Endothelial cell of umbilical vein (primary cell): ENCODE data around the gene RBM3. TPM values are rescaled to one million over a fixed set of nuclear protein-coding genes. Genes with fewer than 3 reads are reported as not detected.

Source experiments
- BruUV-seq: library from RNA; stranded (reverse); fragments of 400-500 nt; replicated peaks from 2 replicates; lab custom pipeline; 2021; lab: Mats Ljungman, UMichigan
- CTCF ChIA-PET: fragments of 300-600, 350-600 bp; sonication (Branson Sonifier 250); formaldehyde crosslinking; loops from one replicate; lab custom pipeline; 2021; ENCODE audit warnings: antibody characterized with exemption, inconsistent platforms; lab: Charles Lee
- POLR2A ChIA-PET: fragments of 300-600, 350-600 bp; sonication (Branson Sonifier 250); formaldehyde crosslinking; loops from one replicate; lab custom pipeline; 2021; ENCODE audit warnings: antibody characterized with exemption, inconsistent platforms; lab: Charles Lee
- DNase-seq: peaks from one replicate; pipeline ENCODE4 v3.0.0-alpha.2; 2011; ENCODE audit warnings: low read depth, low spot score
- FAIRE-seq: peaks from 2 replicates; lab custom pipeline; 2011; peaks lifted over from hg19 to GRCh38; lab: Jason Lieb, UNC
- H2AFZ ChIP-seq: 2 replicates; pipeline ENCODE4 v1.6.0; 2012; ENCODE audit warnings: low read depth, low read length, control low read depth, inconsistent platforms
- H3K27ac ChIP-seq: 2 replicates; pipeline ENCODE4 v1.5.1; 2011; ENCODE audit warnings: low read depth, mild to moderate bottlenecking, control low read depth, low read length, moderate library complexity; ENCODE audit not compliant: insufficient read depth
- H3K27me3 ChIP-seq, 2 experiments: 2 replicates each; pipeline versions ENCODE4 v1.6.0 to v1.6.1; 2011; ENCODE audit warnings: low read length in 2 of 2, mixed read lengths in 1 of 2; ENCODE audit not compliant: control insufficient read depth in 2 of 2, insufficient read depth in 2 of 2
- H3K36me3 ChIP-seq, 2 experiments: 2 replicates in 1 of 2; 3 replicates in 1 of 2; pipeline ENCODE4 v1.5.1; 2011; ENCODE audit warnings: low read length in 2 of 2, mild to moderate bottlenecking in 1 of 2, moderate library complexity in 1 of 2; ENCODE audit not compliant: control insufficient read depth in 2 of 2, insufficient read depth in 2 of 2; ENCODE audit errors: extremely low read depth in 1 of 2
- H3K4me1 ChIP-seq: 3 replicates; pipeline ENCODE4 v1.5.1; 2011; ENCODE audit warnings: mild to moderate bottlenecking, low read length; ENCODE audit not compliant: control insufficient read depth, insufficient read depth; ENCODE audit errors: extremely low read depth
- H3K4me2 ChIP-seq: 2 replicates; pipeline ENCODE4 v1.6.1; 2011; ENCODE audit warnings: low read length, control low read depth, mixed read lengths; ENCODE audit not compliant: insufficient read depth
- H3K4me3 ChIP-seq, 3 experiments: fragments of 200-600 bp in 1 of 3; sonication (generic), shearing (Covaris generic) in 1 of 3; replicated peaks in 1 of 3; 2 replicates each; pipeline ENCODE4 v1.5.1; 2011 to 2016; ENCODE audit warnings: control low read depth in 3 of 3, low read length in 3 of 3, mild to moderate bottlenecking in 2 of 3, inconsistent platforms in 1 of 3, low read depth in 1 of 3, moderate library complexity in 1 of 3; ENCODE audit not compliant: insufficient read depth in 1 of 3
- H3K79me2 ChIP-seq: 2 replicates; pipeline ENCODE4 v1.6.0; 2012; ENCODE audit warnings: low read length, inconsistent platforms; ENCODE audit not compliant: control insufficient read depth, insufficient read depth
- H3K9ac ChIP-seq: replicated peaks from 2 replicates; pipeline ENCODE3; 2011; ENCODE audit warnings: low read length, control low read depth; ENCODE audit not compliant: insufficient read depth; ENCODE audit errors: extremely low read depth
- H3K9me1 ChIP-seq: replicated peaks from 3 replicates; pipeline ENCODE4 v1.6.0; 2011; ENCODE audit warnings: mild to moderate bottlenecking, low read length; ENCODE audit not compliant: control insufficient read depth, insufficient read depth; ENCODE audit errors: extremely low read depth
- H3K9me3 ChIP-seq: replicated peaks from 2 replicates; pipeline ENCODE4 v1.5.1; 2012; ENCODE audit warnings: low read length, inconsistent platforms; ENCODE audit not compliant: control insufficient read depth, insufficient read depth
- H4K20me1 ChIP-seq: replicated peaks from 2 replicates; pipeline ENCODE3; 2011; ENCODE audit warnings: mild to moderate bottlenecking, low read length; ENCODE audit not compliant: control insufficient read depth, insufficient read depth; ENCODE audit errors: extremely low read depth
- CTCF ChIP-seq, 2 donors: IDR thresholded peaks; 1 replicate in 1 of 2; 2 replicates in 1 of 2; pipeline ENCODE4 v1.5.1; 2011; ENCODE audit warnings: low read length in 2 of 2, mild to moderate bottlenecking in 2 of 2, moderate library complexity in 2 of 2, control low read depth in 1 of 2, inconsistent platforms in 1 of 2, low read depth in 1 of 2; ENCODE audit not compliant: insufficient read depth in 1 of 2; ENCODE audit errors: extremely low read depth in 1 of 2
- EZH2 ChIP-seq: IDR thresholded peaks from 2 replicates; pipeline ENCODE4 v1.6.1; 2012; ENCODE audit warnings: borderline replicate concordance, low read depth, mild to moderate bottlenecking, moderate library complexity, low read length, inconsistent platforms; ENCODE audit not compliant: severe bottlenecking
- FOS ChIP-seq: IDR thresholded peaks from 2 replicates; pipeline ENCODE4 v1.6.1; 2011; ENCODE audit warnings: mild to moderate bottlenecking, low read length, moderate library complexity, borderline replicate concordance; ENCODE audit not compliant: insufficient read depth
- GATA2 ChIP-seq: IDR thresholded peaks from 2 replicates; pipeline ENCODE4 v1.7.0; 2011; ENCODE audit warnings: low read depth, mild to moderate bottlenecking, moderate library complexity, mixed read lengths, low read length; ENCODE audit not compliant: insufficient read length, insufficient read depth
- JUN ChIP-seq: IDR thresholded peaks from 2 replicates; pipeline ENCODE4 v1.6.1; 2011; ENCODE audit warnings: borderline replicate concordance, low read depth; ENCODE audit not compliant: insufficient read length, insufficient read depth
- MAX ChIP-seq: IDR thresholded peaks from 2 replicates; pipeline ENCODE4 v1.6.1; 2011; ENCODE audit not compliant: insufficient read depth, insufficient read length
- MYC ChIP-seq: IDR thresholded peaks from one replicate; pipeline ENCODE4 v1.6.1; 2011; ENCODE audit warnings: mild to moderate bottlenecking, low read depth, low read length
- POLR2A ChIP-seq: IDR thresholded peaks from 2 replicates; pipeline ENCODE4 v1.6.1; 2012; ENCODE audit warnings: low read depth, mild to moderate bottlenecking, control low read depth, low read length
- POLR2AphosphoS5 ChIP-seq: IDR thresholded peaks from 2 replicates; pipeline ENCODE4 v1.6.1; 2012; ENCODE audit warnings: low read depth, mild to moderate bottlenecking, control low read depth, low read length, moderate library complexity; ENCODE audit not compliant: insufficient read depth
- dilution Hi-C: fragments of 300-500 bp; cut with MboI; formaldehyde crosslinking; loops from one replicate; pipeline ENCODE4 v1.15.0; 2019; ENCODE audit warnings: low sequenced_read_pairs; ENCODE audit not compliant: extremely low pct_ligation_motif_present
- intact Hi-C: fragments of 100-400 bp; cut with micrococcal nuclease; formaldehyde crosslinking; loops from one replicate; pipeline ENCODE4 v1.10.0; 2022
- polyA plus RNA-seq, 4 experiments: library from polyadenylated mRNA; depleted of rRNA in 3 of 4; stranded (reverse) in 3 of 4; unstranded in 1 of 4; fragments of >200 nt; gene quantifications; 2 replicates each; pipeline versions ENCODE4 v1.2.1 to v1.2.3, GENCODE V29; 2011 to 2012; ENCODE audit warnings: missing spikeins in 1 of 4
- total RNA-seq: library from RNA; stranded (reverse); gene quantifications from 2 replicates; pipeline ENCODE4 v1.2.3, GENCODE V29; 2021

The RBM3 gene
- total and polyA plus RNA-seq, 2 donors (not counting 3 experiments of a cell fraction or from before 2014, with no cell fraction given): 313 to 477 TPM

- no peaks in the 10 kb centered on the region for H3K36me3 ChIP-seq
- H3K4me1 ChIP-seq: no peaks in the 10 kb centered on the region
- no peak for TF ChIP-seq JUN
- TF ChIP-seq POLR2A: no peak
- no peak for TF ChIP-seq MAX
- TF ChIP-seq POLR2AphosphoS5: no peak
- no peak for TF ChIP-seq MYC
- no peak for TF ChIP-seq FOS
- TF ChIP-seq EZH2: no peak
- no peak for TF ChIP-seq GATA2
- no peak for TF ChIP-seq CTCF (IDR thresholded peaks at IDR 0.05; ENCODE audit: extremely low read depth in 1 of 2, insufficient read depth in 1 of 2, low read depth in 1 of 2, low read length in 2 of 2)
- dilution Hi-C loops (no loop called here), intact Hi-C loops (no loop called here)
- H3K27me3 ChIP-seq: no peaks in the 10 kb centered on the region
- H3K9me3 ChIP-seq: no peaks in the 10 kb centered on the region
- H3K79me2 ChIP-seq: no peaks in the 10 kb centered on the region
- no peak overlapping the region for H3K27ac ChIP-seq
- CTCF ChIA-PET: interaction anchor here (1.3 kb wide), 1 partner anchor 9 kb away, joined by 4 read pairs; no protein-coding TSS in a partner anchor
- FAIRE-seq (no peak), DNase-seq (no peak)
- BruUV-seq: no TSS peak
- no peaks in the 10 kb centered on the region for H3K9me1 ChIP-seq
- no peak overlapping the region for H3K4me2 ChIP-seq
- no peaks in the 10 kb centered on the region for H4K20me1 ChIP-seq
- H3K4me3 ChIP-seq: no peak overlapping the region
- no peak overlapping the region for H2AFZ ChIP-seq
- POLR2A ChIA-PET: no interaction called here
- no peak overlapping the region for H3K9ac ChIP-seq
Measured at GRCh38 chrX:48616576-48616975, 42.3 kb downstream of the RBM3 start.
